ENCODE results near the gene ETV2. TPM values are rescaled to one million over a fixed set of nuclear protein-coding genes. Genes with fewer than 3 reads are reported as not detected.

Gene ETV2
- total RNA-seq, 1 donor from 2014 or later: 1.3 TPM

DNA sequence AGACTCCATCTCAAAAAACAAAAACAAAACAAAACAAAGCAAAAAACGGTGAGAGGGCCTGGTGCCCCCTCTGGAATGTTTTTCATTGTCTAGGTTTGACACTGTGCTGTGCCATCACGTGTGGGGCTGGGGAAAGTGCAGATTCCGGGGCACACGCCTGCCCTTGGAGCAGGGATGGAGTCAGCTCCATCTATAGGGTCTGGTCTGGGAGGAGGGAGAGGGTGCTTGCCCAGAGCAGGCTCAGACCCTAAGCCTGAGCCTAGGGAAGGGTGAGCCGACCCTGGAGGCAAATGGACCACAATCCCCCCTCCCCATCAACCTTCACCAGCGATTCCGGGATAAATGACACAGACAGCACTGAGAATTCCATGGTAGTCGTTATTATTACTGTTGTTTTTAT, 51.9 kb downstream of the ETV2 start:
- Mint-ChIP-seq H3K4me3 (ENCODE audit: unreplicated experiment) (no peak overlapping the region), H3K27me3 (ENCODE audit: unreplicated experiment) (peaks cover 4% of the 10 kb centered on the region), H3K9me3 (ENCODE audit: unreplicated experiment) (no peaks in the 10 kb centered on the region), H3K36me3 (ENCODE audit: unreplicated experiment) (no peaks in the 10 kb centered on the region), H3K27ac (ENCODE audit: unreplicated experiment) (no peak overlapping the region), H3K4me1 (ENCODE audit: unreplicated experiment) (no peaks in the 10 kb centered on the region)
- TF ChIP-seq CTCF (IDR thresholded peaks at IDR 0.05): no peak
- DNase-seq (ENCODE audit: extremely low spot score, unreplicated experiment): no peak

DNA sequence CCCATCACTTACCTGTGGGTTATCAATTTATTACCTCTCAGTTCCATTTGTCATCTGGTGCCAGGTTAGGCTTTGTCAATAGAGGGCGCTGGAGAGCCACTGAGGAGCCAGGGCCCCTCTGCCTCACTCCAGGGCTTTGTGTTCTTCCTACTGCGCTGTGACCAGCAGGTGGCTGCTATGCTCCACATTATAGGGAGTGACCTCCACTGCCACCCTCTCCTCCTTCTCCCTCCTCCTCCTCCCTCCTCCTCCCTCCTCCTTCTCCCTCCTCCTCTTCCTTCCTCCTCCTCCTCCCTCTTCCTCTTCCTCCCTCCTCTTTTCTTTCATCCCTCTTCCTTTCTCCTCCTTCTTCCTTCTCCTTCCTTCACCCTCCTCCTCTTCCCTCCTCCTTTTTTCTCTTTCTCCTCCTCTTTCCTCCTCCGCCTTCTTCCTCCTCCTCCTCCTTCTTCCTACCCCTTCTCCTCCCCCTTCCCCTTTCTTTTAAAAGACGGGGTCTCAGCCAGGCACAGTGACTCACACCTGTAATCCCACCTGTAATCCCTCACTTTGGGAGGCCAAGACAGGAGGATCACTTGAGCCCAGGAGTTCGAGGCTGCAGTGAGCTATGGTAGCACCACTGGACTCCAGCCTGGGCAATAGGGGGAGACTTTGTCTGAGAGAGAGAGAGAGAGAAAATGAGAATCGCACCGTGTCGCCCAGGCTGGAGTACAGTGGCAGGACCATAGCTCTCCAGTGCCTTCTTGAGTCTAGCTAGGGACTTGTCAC, 52.5 kb downstream of the ETV2 start:
- no peaks in the 10 kb centered on the region for H3K4me1 Mint-ChIP-seq (ENCODE audit: unreplicated experiment)
- no peak overlapping the region for H3K27ac Mint-ChIP-seq (ENCODE audit: unreplicated experiment)
- H3K27me3 Mint-ChIP-seq (ENCODE audit: unreplicated experiment): peaks cover 4% of the 10 kb centered on the region
- H3K36me3 Mint-ChIP-seq (ENCODE audit: unreplicated experiment): no peaks in the 10 kb centered on the region
- DNase-seq (ENCODE audit: extremely low spot score, unreplicated experiment): peak; percentile 94
- peak; percentile 99 for TF ChIP-seq CTCF (IDR thresholded peaks at IDR 0.05)
- H3K9me3 Mint-ChIP-seq (ENCODE audit: unreplicated experiment): no peaks in the 10 kb centered on the region
- H3K4me3 Mint-ChIP-seq (ENCODE audit: unreplicated experiment): no peak overlapping the region

Other genes starting within 250 kb of the ETV2 start
- not detected in 2 replicates for gene FFAR2, start 193.5 kb upstream of the ETV2 start, total RNA-seq
- not detected in 2 replicates for gene KRTDAP, start 151.3 kb upstream of the ETV2 start, total RNA-seq
- not detected in 2 replicates for gene DMKN, start 128.1 kb upstream of the ETV2 start, total RNA-seq
- gene SBSN, start 113.4 kb upstream of the ETV2 start, total RNA-seq: not detected in 2 replicates
- gene GAPDHS, start 108.3 kb upstream of the ETV2 start, total RNA-seq: not detected in 2 replicates
- gene TMEM147, start 96.1 kb upstream of the ETV2 start, total RNA-seq: 110 and 111 TPM in 2 replicates
- not detected in 2 replicates for gene ATP4A, start 78.1 kb upstream of the ETV2 start, total RNA-seq
- not detected in 2 replicates for gene PMIS2, start 55.6 kb upstream of the ETV2 start, total RNA-seq
- gene HAUS5, start 29.0 kb upstream of the ETV2 start, total RNA-seq: 15.0 and 16.6 TPM in 2 replicates
- 88.9 and 95.3 TPM in 2 replicates for gene RBM42, start 12.7 kb upstream of the ETV2 start, total RNA-seq
- gene COX6B1, start 6.6 kb downstream of the ETV2 start, total RNA-seq: 317 and 370 TPM in 2 replicates
- gene UPK1A, start 24.8 kb downstream of the ETV2 start, total RNA-seq: not detected in 2 replicates
- not detected in 2 replicates for gene ZBTB32, start 62.8 kb downstream of the ETV2 start, total RNA-seq
- 45.1 and 45.3 TPM in 2 replicates for gene KMT2B, start 76.3 kb downstream of the ETV2 start, total RNA-seq
- gene IGFLR1, start 100.7 kb downstream of the ETV2 start, total RNA-seq: 2.3 and 3.1 TPM in 2 replicates
- gene U2AF1L4, start 103.7 kb downstream of the ETV2 start, total RNA-seq: 35.9 and 44.9 TPM in 2 replicates
- gene PSENEN, start 103.9 kb downstream of the ETV2 start, total RNA-seq: 71.4 and 72.6 TPM in 2 replicates
- gene LIN37, start 106.8 kb downstream of the ETV2 start, total RNA-seq: 14.1 and 15.7 TPM in 2 replicates
- gene HSPB6, start 115.3 kb downstream of the ETV2 start, total RNA-seq: 0.37 and 0.64 TPM in 2 replicates
- 19.8 and 20.9 TPM in 2 replicates for gene PROSER3, start 116.4 kb downstream of the ETV2 start, total RNA-seq
- 10.1 and 15.2 TPM in 2 replicates for gene ARHGAP33, start 133.8 kb downstream of the ETV2 start, total RNA-seq
- not detected in 2 replicates for gene PRODH2, start 171.1 kb downstream of the ETV2 start, total RNA-seq
- gene NPHS1, start 210.8 kb downstream of the ETV2 start, total RNA-seq: not detected in 2 replicates
- not detected in 2 replicates for gene KIRREL2, start 215.2 kb downstream of the ETV2 start, total RNA-seq
- gene APLP1, start 226.8 kb downstream of the ETV2 start, total RNA-seq: 12.6 and 14.7 TPM in 2 replicates

Measured in osteocyte (in vitro differentiated cells).